ENCODE data around the gene BLOC1S3. TPM values are rescaled to one million over a fixed set of nuclear protein-coding genes. Genes with fewer than 3 reads are reported as not detected.

The BLOC1S3 gene
- total RNA-seq, 1 donor from 2014 or later, result 12.5 TPM

GRCh38 chr19:45213031-45213430 lies 34.4 kb downstream of the BLOC1S3 start:
- Histone ChIP-seq H3K36me3 (no peaks in the 10 kb centered on the region), H3K4me3 (no peak overlapping the region), H3K27ac (no peak overlapping the region), H3K27me3 (no peaks in the 10 kb centered on the region), H3K4me1 (peaks cover 21% of the 10 kb centered on the region), H3K9me3 (no peaks in the 10 kb centered on the region)
- no peak for DNase-seq (ENCODE audit: extremely low spot score in 2 of 2)
- no peak for TF ChIP-seq CTCF (IDR thresholded peaks at IDR 0.05)
- TF ChIP-seq POLR2AphosphoS5 (IDR thresholded peaks at IDR 0.05; ENCODE audit: insufficient read depth in 1 of 2, low read depth in 1 of 2), result no peak
- no peak for TF ChIP-seq POLR2A (IDR thresholded peaks at IDR 0.05)
- intact Hi-C loops (cut with DNase I), result no loop called here

GRCh38 chr19:45215391-45216191 lies 37.0 kb downstream of the BLOC1S3 start:
- TF ChIP-seq POLR2A (IDR thresholded peaks at IDR 0.05) (no peak), CTCF (IDR thresholded peaks at IDR 0.05) (no peak), POLR2AphosphoS5 (IDR thresholded peaks at IDR 0.05; ENCODE audit: insufficient read depth in 1 of 2, low read depth in 1 of 2) (peak in 1 of 2 donors; percentile 10)
- Histone ChIP-seq H3K9me3 (no peaks in the 10 kb centered on the region), H3K4me1 (peaks cover 21% of the 10 kb centered on the region), H3K27me3 (no peaks in the 10 kb centered on the region), H3K36me3 (no peaks in the 10 kb centered on the region), H3K4me3 (no peak overlapping the region), H3K27ac (no peak overlapping the region)
- DNase-seq (ENCODE audit: extremely low spot score in 2 of 2), result no peak
- intact Hi-C loops (cut with DNase I), result no loop called here

GRCh38 chr19:45216667-45217066 lies 38.1 kb downstream of the BLOC1S3 start:
- Histone ChIP-seq H3K27me3 (no peaks in the 10 kb centered on the region), H3K4me3 (no peak overlapping the region), H3K36me3 (no peaks in the 10 kb centered on the region), H3K27ac (no peak overlapping the region), H3K9me3 (no peaks in the 10 kb centered on the region), H3K4me1 (peaks cover 21% of the 10 kb centered on the region)
- DNase-seq (ENCODE audit: extremely low spot score in 2 of 2), result no peak
- TF ChIP-seq POLR2AphosphoS5 (IDR thresholded peaks at IDR 0.05; ENCODE audit: insufficient read depth in 1 of 2, low read depth in 1 of 2) (no peak), POLR2A (IDR thresholded peaks at IDR 0.05) (no peak), CTCF (IDR thresholded peaks at IDR 0.05) (no peak)
- intact Hi-C loops (cut with DNase I), result no loop called here

- TF ChIP-seq CTCF (IDR thresholded peaks at IDR 0.05) (no peak), POLR2AphosphoS5 (IDR thresholded peaks at IDR 0.05; ENCODE audit: insufficient read depth in 1 of 2, low read depth in 1 of 2) (no peak), POLR2A (IDR thresholded peaks at IDR 0.05) (no peak)
- no peak for DNase-seq (ENCODE audit: extremely low spot score in 2 of 2)
- intact Hi-C loops (cut with DNase I), result no loop called here
- Histone ChIP-seq H3K27ac (no peak overlapping the region), H3K36me3 (no peaks in the 10 kb centered on the region), H3K9me3 (no peaks in the 10 kb centered on the region), H3K27me3 (no peaks in the 10 kb centered on the region), H3K4me1 (peaks cover 21% of the 10 kb centered on the region), H3K4me3 (no peak overlapping the region)
These were observed 38.8 kb downstream of the BLOC1S3 start for GRCh38 chr19:45217193-45217956.

- Histone ChIP-seq H3K4me1 (peaks cover 16% of the 10 kb centered on the region), H3K36me3 (no peaks in the 10 kb centered on the region), H3K27me3 (no peaks in the 10 kb centered on the region), H3K9me3 (no peaks in the 10 kb centered on the region), H3K27ac (no peak overlapping the region), H3K4me3 (no peak overlapping the region)
- intact Hi-C loops (cut with DNase I), result no loop called here
- DNase-seq (ENCODE audit: extremely low spot score in 2 of 2), result no peak
- TF ChIP-seq POLR2AphosphoS5 (IDR thresholded peaks at IDR 0.05; ENCODE audit: insufficient read depth in 1 of 2, low read depth in 1 of 2), result no peak
These were observed 39.4 kb downstream of the BLOC1S3 start for GRCh38 chr19:45217957-45218334.
